NCI-H82 (cell line): ENCODE results near the gene AGTPBP1.

Source experiments
- DNase-seq: peaks from one replicate; lab custom pipeline; 2025; lab: John Stamatoyannopoulos, UW

AGTPBP1 gene

DNA sequence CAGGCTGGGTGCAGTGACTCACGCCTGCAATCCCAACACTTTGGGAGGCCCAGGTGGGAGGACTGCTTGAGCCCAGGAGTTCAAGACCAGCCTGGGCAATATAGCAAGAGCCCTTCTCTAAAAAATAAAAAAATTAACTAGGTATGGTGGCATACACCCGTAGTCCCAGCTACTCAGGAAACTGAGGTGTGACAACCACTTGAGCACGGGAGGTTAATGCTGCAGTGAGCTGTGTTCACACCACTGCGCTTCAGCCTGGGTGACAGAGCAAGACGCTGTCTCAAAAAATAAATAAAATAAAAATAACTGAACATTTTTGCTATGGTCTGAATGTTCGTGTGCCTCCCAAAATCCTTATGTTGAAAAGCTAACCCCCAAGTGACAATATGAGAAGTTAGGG, 24.5 kb downstream of the AGTPBP1 start:
- DNase-seq: no peak

DNA sequence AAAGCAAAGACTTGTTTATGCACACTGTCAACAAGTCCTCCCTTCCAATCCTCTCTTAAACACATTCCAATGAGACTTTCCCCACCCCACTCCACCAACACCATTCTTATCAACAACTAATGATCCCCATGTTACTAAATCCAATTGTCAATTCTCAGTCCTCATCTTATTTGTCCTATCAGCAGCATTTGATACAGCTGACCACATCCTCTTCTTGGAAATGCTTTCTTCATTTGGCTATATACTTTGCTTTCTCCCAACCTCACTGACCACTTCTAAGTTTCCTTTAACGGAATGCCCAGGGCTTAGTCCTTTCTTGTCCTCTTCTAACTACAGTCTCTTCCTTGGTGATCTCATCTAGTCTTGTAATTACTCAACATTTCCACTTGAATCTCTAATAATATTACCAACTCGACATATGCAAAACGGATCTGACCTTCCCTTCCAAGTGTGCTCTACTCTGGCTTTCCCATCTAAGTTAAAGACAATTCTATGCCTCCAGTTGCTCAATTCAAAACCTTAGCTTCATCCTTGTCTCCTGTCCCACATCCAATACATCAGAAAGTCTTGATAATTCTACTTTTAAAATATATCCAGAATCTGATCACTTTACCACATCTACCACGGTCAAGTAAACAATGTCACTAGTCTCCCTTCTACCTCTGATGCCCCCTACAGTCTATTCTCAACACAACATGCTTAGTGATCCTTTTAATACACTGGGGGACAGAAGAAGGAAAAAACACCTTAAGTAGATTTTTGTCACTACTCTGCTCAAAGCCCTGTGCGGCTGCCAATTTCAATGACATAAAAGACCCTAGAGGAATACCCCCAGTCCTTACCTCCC, 25.5 kb downstream of the AGTPBP1 start:
- DNase-seq: peak; percentile 10

- DNase-seq: no peak
These were observed 26.2 kb downstream of the AGTPBP1 start for GRCh38 chr9:85715587-85715986.

- DNase-seq: no peak
These were observed 27.9 kb downstream of the AGTPBP1 start for GRCh38 chr9:85713897-85714296.

DNA sequence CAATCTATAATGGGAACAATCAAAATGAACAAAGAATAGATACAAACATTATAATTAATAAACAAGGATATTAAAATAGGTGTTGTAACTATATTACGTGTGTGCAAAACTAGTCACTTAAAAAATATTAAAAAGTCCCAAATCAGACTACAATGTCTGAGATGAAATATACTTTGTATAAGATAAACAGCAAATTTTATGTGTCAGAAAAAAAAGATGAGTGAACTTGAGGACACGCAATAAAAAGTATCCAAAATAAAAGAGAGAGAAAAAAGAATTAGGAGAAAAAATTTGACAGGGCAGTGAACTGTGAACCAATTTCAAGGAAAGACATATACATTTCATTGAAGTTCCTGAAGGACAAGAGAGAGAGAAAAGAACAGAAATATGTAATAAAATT, 37.0 kb downstream of the AGTPBP1 start:
- DNase-seq: no peak

DNA sequence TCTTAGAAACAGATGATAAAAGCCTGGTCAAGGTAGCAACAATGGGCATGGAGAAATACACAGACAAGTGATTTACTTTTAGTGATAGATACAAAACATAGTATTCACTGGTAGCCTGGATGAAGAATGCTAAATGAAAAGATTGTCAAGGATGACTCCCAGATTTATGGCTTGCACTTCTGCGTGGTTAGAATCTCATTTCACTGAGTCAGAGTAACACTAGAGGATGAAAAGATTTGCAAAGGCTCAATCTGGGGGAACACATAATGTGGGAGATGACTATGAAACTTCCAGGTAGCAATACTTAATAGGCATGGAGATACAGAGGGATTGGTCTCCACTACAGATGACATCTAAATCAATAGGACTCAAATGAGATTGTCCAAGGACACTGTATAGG, 38.4 kb downstream of the AGTPBP1 start:
- DNase-seq: no peak

DNA sequence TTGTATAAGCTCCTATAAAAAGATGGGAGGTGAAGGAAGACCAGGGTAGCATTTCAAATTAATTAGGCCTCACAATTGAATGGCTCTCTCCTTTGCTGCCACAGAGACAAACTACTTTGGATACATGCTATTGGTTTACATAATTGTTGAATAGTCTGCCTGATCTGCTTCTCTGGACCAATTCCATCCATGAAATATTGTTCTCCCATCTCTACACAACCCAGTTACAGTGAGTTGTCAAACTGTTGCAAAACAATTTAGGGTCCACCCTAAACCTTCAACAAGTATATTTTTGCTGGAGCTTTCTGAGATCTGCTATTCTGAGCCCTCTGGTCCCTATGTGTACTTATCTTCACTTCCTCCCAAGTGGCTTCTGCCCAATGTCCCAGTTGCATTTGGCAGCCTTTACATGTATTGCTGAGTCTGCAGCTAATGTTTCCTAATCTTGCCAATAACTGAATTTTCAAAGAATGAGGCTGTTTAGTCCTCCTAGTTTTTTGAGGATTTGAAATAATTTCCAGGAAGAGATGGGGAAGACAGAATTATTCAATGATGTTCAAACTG, 38.9 kb downstream of the AGTPBP1 start:
- DNase-seq: no peak

- no peak for DNase-seq
These were observed 39.6 kb downstream of the AGTPBP1 start for GRCh38 chr9:85702191-85702590.

DNA sequence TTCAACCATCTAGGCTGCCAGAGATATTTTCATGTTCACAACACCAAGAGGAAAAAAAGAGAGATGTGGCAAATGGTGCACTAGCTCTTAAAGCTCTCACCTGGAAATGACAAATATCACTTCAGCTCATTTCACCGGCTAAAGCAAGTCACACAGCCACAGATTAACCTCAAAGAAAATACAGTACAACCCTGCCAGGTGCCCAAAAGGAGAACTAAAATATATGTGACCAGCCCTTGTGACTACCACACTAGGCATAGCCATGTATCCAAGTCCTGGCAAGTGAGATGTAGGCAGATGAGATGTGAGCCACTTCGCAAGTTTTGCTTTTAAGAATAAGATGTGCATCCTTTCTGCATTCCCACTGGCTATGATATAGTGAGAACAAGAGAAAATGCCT, 41.4 kb downstream of the AGTPBP1 start:
- no peak for DNase-seq

- DNase-seq: peak; percentile 8
These were observed 53.4 kb downstream of the AGTPBP1 start for GRCh38 chr9:85688361-85688760.

- no peak for DNase-seq
These were observed 56.7 kb downstream of the AGTPBP1 start for GRCh38 chr9:85685081-85685480.

DNA sequence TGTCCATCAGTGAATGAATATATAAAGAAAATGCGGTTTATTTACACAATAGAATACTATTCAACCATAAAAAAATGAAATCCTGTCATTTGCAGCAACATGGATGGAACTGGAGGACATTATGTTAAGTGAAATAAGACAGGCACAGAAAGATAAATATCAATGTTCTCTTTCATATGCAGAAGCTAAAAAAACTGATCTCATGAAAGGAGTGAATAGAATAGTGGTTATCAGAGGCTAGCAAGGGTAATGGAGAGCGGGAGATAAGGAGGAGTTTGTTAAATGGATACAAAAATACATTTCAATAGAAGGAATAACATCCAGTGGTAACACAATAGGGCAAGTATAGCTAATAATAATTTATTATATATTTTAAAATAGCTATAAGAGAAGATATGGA, 65.0 kb downstream of the AGTPBP1 start:
- DNase-seq: no peak

GRCh38 chr9:85667374-85667773, 74.4 kb downstream of the AGTPBP1 start:
- DNase-seq: no peak

DNA sequence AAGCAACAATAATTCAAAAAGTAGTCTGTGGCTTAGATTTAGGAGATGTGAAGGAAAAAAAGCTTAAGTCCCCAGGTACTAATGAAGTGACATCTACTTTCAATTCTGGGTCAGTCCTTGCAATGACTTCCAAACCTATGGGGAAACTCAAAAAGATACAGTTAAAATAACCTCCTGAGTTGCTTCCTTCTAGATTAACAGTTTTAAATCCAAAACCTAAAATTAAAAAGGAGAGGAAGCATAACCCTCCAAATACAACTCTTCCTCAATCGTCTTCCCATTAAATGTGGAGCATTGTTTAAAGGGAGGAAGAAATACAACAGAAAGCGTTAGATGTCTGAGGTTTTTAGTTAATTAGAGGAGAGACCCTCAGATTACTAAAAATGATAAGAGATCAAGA, 75.7 kb downstream of the AGTPBP1 start:
- DNase-seq: no peak

- no peak for DNase-seq
These were observed 79.2 kb downstream of the AGTPBP1 start for GRCh38 chr9:85662573-85662972.

GRCh38 chr9:85658716-85659115, 83.0 kb downstream of the AGTPBP1 start:
- DNase-seq: no peak

DNA sequence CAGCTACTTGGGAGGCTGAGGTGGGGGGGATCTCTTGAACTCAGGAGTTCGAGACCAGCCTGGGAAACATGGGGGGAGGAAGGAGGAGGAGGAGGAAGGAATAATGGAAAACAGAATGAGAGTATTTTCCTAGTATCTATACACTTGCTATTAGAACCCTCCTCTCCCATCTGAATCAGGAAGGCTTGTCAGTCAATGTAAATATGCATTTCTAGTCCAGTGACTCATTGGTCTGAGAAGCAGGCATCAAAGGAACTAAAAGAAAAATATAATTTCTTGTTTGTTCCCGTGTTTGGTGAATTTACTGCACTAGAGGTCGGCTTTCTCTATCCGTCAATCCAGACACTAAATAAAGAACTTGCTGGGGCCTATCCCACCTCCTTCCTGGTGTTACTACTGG, 88.6 kb downstream of the AGTPBP1 start:
- DNase-seq: no peak

DNA sequence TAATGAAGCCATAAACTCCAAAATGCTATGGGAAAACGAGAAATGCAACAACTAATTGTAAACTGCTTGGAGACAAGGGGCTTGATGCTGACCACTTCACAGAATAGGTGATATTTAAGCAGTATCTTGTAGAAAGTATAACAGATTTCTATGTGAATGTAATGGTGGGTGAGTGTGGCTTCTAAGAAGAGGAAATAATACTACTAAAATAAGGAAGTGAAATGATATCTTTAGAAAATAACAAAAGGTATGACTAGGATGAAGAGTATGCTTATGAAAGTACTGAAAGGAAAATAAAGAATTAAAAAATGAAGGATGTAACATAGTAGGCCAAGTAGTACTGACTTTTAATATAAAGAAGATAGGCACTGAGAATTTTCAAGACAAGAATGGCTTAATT, 94.2 kb downstream of the AGTPBP1 start:
- no peak for DNase-seq

DNA sequence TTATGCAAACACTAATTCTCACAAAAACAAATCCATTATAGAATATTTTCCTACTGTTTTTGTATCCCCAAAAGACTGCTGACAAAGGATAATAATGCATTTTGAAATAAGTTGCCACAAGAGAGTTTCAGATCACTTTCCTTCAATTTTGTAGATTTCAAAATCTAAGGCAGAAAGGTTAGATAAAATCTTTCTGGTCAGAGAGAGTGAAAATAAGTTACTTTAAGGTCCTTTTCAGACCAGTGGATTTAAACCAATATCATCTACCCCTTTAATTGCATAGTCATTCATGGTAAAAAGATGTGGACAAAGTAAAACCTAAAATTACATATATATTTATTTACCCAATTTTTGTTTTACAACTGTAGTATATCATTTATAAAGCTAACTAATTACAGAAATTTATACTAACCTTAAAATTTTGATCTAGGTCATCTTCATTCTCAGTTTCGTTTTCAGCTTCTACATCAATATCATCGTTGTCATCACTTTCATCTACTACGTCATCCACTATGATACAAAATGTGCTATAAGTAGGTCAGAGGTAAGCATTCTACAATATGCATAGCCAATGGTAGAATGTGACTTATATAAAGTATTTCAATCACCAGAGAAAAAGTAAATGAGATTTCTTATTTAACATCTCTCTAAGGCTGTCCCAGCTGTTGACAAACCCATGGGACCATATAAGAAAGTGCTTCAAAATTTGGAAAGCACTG, 95.7 kb downstream of the AGTPBP1 start:
- DNase-seq: no peak

GRCh38 chr9:85640425-85640824, 101.3 kb downstream of the AGTPBP1 start:
- DNase-seq: no peak

GRCh38 chr9:85639675-85640186, 102.0 kb downstream of the AGTPBP1 start:
- no peak for DNase-seq

- no peak for DNase-seq
These were observed 109.9 kb downstream of the AGTPBP1 start for GRCh38 chr9:85631809-85632208.

- DNase-seq: peak; percentile 5
These were observed 111.1 kb downstream of the AGTPBP1 start for GRCh38 chr9:85630676-85631075.
